Measurements from ENCODE around the gene KLF4.
A peak's percentile ranks its signal among the peaks of the same experiment; 100 is the strongest.
"Not testable (repeated sequence)": the region's sequence is repeated elsewhere in the genome, so short reads cannot be mapped to it uniquely, and the experiment has no call there.

Gene KLF4

DNA sequence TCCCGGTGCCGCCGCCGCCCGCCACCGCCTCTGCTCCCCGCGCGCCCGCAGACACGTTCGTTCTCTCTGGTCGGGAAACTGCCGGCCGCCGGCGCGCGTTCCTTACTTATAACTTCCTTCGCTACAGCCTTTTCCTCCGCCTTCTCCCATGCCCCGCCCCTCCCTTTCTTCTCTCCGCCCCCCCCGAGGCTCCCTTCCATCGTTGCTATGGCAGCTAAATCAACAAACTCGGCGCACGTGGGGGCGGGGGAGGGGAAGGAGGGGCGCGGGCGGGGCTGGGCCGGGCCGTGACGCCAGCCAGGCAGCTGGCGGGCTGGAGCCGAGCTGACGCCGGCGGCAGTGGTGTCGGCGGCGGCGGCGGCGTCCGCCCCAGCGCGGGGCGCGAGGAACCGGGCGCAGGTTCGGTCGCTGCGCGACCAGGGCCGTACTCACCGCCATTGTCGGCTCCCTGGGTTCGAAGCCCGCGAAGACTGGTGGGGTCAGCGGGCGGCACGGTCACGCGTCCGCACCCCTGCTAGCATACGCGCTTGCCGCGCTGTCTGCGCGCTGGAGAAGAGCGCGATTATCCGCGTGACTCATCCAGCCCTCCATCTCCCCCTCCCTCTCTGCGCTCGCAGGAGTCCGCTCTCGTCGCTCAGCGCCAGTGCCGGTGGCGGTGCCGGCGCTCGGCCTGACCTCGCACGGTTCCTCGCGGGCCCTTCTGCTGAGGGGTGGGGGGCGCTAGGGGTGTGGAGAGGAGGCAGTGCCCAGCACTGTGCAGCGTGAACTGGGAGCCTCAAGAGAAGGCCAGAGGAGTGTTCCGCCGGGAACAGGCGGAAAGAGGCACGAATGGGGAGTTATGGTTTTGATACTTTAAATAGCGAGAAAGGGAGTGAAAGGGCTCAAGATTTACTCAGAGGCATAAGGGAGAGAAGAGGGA, at the start of gene KLF4:
KLF4 (minus strand) TSS at position 83 of the 919 bp plus-strand sequence. CDS start 597 bp downstream, outside the sequence.
- peak; percentile 82 for DNase-seq

DNA sequence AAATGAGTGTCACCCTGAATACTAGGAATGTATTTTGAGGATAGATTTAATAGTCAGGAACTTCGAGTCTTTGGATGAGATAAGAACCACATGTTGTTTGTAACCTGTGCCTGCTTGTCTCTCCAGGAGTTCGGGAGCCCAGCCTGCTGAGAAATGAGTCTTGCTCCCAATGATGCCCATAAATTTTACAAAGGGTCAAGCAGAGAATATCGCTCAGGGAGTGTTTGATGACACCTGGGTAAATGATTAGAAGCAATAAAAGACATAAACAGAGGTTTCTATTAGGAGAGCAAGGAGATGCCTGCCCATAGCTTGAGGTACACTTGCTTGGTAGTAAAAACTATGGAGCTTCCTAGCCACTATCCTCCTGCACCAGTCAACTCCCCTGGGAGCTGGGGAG, 46.9 kb upstream of the KLF4 start:
- DNase-seq = no peak

DNA sequence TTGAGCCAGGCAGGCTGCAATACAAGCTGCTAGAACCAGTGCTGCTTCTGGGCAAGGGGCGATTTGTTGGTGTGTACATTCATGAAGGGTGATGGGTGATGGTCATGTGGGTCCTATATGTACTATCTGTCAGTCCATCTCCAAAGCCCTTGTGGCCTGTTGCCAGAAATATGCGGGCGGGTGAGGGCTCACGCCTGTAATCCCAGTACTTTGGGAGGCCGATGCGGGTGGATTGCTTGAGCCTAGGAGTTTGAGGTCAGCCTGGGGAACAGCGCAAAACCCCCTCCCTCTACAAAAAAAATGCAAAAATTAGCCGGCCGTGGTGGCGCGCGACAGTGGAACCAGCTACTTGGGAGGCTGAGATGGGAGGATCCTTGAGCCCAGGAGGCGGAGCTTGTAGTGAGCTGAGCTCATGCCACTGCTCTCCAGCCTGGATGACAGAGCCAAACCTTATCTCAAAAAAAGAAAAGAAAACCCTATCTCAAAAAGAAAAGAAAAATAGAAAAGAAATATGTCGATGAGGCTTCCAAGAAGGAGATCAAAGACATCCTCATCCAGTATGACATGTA, 45.0 kb upstream of the KLF4 start:
- no peak for DNase-seq

DNA sequence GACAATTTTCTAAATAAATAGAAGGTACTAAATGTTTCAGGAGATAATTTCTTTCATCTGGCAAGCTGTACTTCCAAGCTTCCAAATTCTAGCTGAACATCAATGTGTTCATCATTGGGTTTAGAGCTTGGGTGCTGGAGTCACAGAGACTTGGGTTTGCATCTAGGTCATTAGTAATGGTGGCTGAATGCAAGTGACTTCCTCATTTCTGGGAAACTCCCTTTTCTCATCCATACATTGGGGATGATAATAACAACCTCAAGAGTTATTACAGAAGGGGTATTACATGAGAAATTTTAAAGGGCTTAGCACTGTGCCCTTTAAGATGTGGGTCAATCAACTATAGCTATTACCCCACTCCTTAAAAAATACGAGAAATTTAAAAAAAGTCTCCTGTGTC, 41.1 kb upstream of the KLF4 start:
- no peak for DNase-seq

DNA sequence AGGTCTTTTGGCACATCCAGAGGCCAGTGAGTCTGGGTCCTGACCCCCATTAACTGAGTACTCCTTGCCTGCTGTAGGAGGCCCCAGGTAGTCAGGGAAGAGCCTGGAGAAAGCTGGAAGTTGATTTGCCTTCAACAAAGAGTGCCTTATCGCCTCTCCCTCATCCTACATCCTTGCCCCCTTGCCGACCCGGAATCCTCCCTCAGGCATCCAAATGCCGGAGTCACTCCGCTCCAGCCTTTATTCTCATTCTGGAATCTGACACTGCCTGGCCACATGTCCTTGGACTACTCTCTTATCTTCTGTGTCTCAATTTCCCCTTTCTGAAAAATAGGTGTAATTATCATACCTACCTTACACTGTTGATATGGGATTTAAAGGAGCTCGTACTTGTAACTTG, 39.1 kb upstream of the KLF4 start:
- DNase-seq = no peak

DNA sequence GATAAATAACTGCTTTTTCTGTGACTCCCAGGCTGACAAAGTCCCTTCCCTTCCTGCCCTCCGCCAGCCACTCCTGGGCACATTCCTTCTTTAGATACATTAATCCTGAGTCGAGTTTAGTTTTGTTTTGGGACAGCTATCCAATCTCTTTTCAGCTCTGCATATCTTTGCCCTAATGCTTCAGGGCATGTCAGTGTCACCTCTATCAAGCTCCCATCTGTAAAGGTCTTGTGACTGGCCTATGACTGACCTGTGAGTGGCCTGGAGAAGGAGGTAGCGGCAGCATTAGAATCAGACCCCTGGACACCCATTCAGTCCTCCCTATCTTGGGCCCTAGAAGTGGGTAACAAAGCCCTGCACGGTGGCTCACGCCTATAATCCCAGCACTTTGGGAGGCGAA, 34.0 kb upstream of the KLF4 start:
- no peak for DNase-seq

DNA sequence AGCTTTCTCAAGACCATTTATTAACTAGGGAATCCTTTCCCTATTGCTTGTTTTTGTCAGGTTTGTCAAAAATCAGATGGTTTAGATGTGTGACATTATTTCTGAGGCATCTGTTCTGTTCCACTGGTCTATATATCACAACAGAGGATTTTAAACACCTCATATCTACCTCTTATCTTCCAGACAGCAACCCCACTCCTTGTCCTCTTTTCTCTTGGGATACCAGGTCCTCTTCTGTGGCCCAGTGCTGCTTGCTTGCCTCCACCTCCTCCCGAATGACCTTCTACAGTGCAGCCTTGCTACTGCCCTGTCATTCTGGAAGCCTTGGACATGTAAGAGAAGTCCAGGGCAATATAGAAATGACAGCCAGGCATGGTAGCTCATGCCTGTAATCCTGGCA, 30.6 kb upstream of the KLF4 start:
- DNase-seq = no peak

DNA sequence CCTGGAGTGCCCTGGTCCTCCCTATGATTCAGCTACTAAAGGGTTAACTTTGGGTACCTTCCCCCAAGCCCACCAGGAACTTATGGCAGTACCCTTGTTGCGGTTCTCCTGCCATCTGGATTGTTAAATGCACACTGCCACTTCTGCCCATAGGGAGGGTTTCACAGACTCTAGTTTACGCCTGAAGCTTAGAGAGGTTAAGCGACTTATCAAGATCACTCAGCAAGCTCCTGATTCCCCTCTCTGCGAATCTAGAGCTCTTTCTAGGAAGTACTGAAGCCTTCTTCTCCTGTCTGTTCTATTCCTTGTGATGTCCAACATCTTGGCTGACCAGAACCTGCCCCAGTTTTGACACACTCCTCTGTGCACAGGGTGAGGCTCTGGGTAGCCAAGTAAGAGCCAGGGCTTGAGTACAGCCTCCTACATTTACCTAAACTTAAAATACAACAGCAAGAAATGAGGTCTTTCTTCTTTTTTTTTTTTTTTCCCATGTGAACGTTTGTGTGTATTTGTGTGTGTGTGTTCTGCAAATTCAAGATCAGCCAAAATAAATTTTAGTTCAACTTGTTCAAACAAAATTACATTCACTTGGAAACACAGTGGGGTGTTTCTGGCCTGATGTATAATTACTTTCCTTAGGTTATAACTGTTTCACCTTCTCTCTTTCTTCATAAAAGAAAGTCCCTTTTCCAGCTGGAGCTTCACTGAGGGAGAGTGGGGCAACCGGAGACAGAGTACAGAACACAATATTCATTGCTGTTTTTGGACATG, 28.7 kb upstream of the KLF4 start:
- DNase-seq = no peak

DNA sequence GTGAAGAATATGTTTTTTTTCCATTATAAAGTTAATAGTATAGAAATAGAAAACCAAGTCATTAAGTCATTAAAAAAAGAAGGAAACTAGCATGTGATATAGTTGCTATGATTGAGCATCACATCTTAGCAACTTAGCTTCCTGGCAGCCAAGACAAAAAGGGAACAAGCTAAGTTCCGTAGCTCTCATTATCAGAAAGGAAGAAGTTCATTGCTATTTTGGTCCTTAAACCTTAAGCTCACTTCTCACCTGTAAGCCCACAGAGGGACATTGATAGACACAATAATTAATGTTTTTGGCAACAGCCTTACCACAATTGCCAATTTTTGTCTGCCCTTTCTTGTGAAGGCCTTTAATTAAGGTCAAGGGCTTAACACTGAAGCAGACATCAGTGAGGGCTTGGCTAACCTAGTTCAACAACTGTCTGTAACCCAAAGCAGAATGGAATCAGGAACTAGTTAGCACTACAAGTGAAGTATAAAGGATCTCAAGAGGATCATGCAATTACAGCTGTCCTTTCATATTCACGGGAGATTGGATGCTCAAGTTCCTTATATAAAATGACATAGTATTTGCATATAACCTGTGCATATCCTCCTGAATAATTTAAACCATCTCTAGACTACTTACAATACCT, 24.0 kb upstream of the KLF4 start:
- DNase-seq = no peak

DNA sequence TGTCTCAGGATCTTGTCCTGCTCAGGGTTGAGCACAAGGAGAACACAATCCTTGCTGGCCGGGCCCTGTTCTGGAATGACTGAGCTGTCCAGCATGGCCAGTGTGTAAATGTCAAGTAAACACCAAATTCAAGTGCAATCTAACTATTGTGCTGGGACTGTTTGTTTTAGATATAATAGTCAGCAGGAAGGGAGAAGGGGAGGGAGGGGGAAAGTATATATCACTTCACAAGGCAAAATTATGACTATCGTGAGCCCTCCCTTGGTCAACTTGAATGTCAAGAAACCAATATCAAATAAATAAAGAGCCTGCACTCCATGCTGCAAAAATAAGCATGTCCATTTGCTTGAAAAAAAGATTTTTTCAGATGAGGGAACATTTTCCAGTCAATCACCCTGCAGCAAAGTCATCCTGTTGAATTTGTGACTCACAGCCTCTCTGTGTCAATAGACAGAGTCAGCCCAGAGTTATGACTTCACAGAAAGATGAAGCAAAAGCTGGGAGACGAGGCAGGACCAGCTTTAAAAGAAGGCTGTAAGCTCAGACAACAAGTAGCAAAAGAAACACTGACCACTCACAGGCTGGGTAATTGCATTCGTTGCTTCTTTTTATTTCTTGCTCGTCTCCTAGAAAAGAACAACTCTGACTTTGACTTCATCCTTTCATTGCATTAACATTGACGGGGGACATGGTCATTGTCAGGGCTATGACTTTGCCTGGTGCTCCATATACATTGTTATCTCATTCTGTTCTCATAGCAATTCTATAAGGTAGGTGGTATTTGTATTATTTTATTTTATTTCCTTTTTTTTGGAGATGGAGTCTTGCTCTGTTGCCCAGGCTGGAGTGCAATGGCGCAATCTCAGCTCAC, 15.3 kb upstream of the KLF4 start:
- no peak for DNase-seq

DNA sequence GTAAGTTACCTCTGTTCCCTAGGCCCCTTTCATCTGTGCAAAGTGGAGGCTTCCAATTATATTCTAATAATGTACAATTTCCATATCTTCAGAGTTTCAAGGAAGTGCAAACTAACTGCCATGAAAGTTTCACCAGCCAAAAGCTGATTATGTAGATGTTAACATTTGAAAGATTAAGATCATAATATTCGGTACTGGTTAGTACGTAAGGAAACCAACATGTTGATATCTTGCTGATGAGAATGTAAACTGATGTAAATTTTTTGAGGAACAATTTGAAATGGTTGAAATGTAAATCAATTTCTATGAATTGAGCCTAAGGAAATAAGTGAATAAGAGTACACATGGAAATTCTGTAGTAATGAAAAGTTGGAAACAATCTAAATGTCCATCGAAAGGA, 12.9 kb upstream of the KLF4 start:
- DNase-seq = no peak

DNA sequence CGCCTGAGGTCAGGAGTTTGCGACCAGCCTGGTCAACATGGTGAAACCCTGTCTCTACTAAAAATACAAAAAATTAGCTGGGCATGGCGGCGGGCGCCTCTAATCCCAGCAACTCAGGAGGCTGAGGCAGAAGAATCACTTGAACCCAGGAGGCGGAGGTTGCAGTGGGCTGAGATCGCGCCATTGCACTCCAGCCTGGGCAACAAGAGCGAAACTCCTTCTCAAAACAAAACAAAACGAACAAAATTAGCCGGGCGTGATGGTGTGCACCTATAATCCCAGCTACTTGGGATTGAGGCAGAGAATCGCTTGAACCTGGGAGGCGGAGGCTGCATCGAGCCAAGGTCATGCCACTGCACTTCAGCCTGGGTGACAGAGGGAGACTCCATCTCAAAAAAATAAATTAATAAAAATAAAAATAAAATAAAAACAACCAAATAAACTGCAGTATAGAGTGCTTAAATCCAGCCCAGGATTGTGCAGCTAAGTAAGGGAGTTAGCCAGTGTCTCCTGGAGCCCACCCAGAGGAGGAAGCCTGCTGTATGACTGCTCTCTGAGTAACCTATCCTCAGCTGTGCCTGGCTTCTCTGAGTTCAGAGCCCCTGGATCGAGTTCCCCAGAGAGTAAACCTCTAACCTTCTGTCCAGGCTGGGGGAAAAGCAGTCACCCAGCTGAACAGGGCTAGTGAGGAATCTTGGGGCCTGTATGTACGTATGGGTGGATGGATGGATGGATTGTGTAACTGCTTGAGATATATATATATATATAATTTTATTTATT, 11.0 kb upstream of the KLF4 start:
- DNase-seq = not testable (repeated sequence)

DNA sequence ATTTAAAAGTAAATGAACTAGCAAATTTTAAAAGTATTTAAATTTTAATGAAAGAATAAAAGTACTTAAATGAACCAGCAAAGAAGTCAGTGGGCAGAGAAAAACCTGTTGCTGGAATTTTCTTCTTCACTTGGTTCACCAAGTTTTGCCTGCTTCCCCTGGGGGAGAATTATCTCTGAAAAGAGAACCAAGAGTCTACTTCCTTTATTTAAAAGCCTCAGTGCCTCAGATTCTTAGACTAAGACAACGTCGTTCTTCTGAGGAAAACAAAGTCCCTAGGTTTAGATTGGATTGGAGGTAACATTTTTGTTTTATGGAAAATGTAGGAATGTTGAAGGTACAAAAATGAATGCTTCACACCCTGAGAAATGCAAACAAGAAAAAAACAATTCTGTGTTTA, 7.4 kb upstream of the KLF4 start:
- no peak for DNase-seq

DNA sequence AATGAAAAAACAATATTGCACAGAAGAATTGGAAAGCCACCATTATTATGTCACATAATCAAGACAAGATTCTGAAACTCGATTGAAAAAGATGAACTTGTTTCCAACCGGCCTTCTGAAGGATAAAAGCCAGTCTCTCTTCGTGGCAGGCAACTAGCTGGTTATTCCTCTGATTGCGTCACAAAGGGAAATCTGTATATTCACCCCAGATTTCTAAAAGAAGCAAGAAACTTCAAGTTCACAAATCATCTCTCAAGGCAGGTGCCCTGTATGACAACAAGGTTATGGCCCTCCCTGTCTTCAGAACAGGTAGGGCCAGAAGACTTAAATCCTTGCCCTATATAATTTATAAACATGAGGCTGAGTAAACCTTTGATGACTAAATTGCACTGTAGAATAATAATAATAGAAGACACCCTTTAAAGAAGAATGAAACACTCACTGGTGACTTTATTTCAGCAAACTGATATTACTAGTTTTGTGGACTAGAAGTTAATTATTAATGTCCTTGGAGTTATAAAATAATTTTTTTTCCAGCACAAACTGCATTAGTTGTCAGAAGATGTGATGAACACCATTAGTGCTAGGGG, 2.9 kb upstream of the KLF4 start:
- no peak for DNase-seq

DNA sequence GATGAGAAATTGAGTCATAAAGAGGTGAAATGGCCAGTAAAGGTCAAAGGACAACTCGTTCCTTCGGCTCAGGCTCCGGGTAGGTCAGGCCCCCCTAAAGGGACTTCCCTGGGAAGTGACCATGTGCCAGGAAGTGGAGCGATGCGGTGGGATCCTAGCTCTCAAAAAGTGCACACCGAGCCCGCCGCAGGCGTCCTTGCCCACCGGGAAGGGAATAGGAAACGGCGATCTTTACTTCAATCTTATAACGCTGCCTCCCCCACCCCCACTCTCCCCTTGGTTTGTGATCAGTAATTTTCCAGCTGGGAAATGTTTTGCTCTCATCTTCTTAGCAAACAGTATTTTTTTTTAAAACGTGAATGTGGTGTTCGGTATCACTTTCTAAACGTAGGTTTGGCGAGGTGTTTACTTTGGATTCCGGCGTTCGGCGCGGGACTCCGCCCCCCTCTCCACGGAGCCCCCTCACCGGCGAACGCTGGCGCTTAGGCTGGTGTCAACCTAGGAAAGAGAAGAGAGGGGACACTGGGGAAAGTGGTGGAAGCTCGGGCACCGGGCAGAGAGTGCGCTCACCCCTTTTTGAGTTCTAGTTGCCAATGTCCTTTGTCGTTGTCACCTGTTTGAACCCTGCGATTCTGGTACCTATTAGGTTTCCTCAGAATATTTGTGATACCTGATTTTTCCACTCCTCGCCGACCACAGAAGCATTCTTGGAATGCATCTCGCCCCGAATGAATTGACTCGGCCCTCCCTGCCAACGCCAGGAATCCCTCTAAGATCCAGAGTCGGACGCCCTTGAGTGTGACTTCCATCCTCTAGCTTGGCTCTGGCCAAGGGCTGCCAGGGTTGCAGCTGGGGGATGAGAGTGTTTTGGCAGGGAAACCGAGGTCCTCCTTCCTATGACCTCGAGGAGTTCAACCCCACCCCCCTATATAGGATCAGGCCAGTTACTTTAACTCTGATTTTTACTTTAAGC, 1.8 kb upstream of the KLF4 start:
- no peak for DNase-seq

DNA sequence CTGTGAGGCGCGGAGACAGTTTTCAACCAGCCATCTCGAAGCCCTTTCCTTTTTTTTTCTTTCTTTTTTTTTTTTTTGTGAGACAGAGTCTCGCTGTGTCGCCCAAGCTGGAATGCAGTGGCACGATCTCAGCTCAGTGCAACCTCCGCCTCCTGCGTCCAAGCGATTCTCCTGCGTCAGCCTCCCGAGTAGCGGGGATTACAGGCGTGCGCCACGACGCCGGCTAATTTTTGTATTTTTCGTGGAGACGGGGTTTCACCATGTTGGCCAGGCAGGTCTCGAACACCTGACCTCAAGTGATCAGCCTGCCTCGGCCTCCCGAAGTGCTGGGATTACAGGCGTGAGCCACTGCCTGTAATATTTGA, 1.0 kb upstream of the KLF4 start:
- not testable (repeated sequence) for DNase-seq

DNA sequence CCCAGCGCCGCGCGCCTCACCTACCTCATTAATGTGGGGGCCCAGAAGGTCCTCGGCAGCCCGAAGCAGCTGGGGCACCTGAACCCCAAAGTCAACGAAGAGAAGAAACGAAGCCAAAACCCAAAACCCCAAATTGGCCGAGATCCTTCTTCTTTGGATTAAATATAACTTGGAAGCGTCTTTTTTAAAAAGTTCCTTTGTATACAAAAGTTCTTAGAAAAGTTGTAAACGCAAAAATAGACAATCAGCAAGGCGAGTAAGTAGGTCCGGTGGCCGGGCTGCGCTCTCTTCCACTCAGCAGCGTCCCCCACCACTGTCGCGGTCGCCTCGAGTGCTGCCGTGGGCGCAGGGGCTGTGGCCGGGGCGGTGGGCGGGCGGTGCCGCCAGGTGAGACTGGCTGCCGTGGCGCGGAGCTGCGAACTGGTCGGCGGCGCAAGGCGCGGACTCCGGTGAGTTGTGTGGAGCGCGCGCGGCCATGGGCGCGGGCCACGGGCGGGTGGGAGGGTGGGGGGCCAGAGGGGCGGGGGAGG, 360 bp downstream of the KLF4 start:
- DNase-seq = no peak

DNA sequence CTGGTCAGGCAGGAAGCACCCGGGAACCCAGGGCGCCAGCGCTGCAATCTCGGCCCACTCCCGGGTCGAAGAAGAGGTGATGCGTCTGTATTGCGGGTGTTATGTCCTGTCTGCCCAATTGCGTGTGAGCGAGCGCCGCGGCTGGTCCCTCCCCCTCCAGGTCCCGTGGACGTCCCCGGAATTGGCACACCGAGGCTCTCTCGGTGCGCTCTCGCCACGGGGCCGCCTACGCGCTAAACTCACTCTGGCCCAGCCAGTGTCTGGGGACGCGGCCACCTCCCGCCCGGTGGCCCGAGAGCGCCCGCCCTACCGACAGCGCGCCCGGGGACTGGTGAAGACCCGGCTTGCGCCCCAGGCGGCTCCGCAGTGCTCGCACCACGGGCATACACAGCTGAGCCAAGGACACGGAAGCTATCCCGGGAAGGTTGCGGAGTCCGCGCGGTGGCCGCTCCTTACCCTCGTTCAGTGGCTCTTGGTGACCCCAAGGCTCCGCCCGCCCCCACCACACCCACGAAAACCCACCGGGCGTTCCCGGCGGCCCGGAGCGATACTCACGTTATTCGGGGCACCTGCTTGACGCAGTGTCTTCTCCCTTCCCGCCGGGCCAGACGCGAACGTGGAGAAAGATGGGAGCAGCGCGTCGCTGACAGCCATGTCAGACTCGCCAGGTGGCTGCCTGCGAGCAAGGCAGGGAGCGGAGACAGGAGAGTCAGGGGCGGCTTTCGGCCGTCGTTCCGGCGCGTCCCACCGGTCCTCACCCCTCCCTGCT, 1.0 kb downstream of the KLF4 start:
- DNase-seq = peak; percentile 65

Data from activated effector memory CD4-positive, alpha-beta T cell treated with anti-CD3 and anti-CD28 coated beads, Interleukin-2, amount 50 U/mL, for 16 hours (primary cell).